Measurements from ENCODE around the gene LAYN. TPM values are rescaled to one million over a fixed set of nuclear protein-coding genes. Genes with fewer than 3 reads are reported as not detected.

Gene LAYN
- total and polyA plus RNA-seq, 2 of the 13 experiments (the other 11 are each of a cell fraction or from before 2014, with no cell fraction given) = 0.17 TPM; not detected in 1

- TF ChIP-seq, protein P1, sequence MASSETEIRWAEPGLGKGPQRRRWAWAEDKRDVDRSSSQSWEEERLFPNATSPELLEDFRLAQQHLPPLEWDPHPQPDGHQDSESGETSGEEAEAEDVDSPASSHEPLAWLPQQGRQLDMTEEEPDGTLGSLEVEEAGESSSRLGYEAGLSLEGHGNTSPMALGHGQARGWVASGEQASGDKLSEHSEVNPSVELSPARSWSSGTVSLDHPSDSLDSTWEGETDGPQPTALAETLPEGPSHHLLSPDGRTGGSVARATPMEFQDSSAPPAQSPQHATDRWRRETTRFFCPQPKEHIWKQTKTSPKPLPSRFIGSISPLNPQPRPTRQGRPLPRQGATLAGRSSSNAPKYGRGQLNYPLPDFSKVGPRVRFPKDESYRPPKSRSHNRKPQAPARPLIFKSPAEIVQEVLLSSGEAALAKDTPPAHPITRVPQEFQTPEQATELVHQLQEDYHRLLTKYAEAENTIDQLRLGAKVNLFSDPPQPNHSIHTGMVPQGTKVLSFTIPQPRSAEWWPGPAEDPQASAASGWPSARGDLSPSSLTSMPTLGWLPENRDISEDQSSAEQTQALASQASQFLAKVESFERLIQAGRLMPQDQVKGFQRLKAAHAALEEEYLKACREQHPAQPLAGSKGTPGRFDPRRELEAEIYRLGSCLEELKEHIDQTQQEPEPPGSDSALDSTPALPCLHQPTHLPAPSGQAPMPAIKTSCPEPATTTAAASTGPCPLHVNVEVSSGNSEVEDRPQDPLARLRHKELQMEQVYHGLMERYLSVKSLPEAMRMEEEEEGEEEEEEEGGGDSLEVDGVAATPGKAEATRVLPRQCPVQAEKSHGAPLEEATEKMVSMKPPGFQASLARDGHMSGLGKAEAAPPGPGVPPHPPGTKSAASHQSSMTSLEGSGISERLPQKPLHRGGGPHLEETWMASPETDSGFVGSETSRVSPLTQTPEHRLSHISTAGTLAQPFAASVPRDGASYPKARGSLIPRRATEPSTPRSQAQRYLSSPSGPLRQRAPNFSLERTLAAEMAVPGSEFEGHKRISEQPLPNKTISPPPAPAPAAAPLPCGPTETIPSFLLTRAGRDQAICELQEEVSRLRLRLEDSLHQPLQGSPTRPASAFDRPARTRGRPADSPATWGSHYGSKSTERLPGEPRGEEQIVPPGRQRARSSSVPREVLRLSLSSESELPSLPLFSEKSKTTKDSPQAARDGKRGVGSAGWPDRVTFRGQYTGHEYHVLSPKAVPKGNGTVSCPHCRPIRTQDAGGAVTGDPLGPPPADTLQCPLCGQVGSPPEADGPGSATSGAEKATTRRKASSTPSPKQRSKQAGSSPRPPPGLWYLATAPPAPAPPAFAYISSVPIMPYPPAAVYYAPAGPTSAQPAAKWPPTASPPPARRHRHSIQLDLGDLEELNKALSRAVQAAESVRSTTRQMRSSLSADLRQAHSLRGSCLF (CRISPR knock-in tag; IDR thresholded peaks at IDR 0.05; ENCODE audit: borderline replicate concordance) = no peak
- TF ChIP-seq SRSF4 (IDR thresholded peaks at IDR 0.05; ENCODE audit: low read depth, low read length, poor library complexity, severe bottlenecking) (no peak), ZSCAN29 (CRISPR knock-in tag; conservative IDR thresholded peaks at IDR 0.05) (no peak)
- TF ChIP-seq, protein P2, sequence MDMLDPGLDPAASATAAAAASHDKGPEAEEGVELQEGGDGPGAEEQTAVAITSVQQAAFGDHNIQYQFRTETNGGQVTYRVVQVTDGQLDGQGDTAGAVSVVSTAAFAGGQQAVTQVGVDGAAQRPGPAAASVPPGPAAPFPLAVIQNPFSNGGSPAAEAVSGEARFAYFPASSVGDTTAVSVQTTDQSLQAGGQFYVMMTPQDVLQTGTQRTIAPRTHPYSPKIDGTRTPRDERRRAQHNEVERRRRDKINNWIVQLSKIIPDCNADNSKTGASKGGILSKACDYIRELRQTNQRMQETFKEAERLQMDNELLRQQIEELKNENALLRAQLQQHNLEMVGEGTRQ (IDR thresholded peaks at IDR 0.05; ENCODE audit: low read depth, low read length) = no peak
- TF ChIP-seq, protein P2 (CRISPR knock-in tag; IDR thresholded peaks at IDR 0.05; ENCODE audit: borderline replicate concordance) = no peak
Measured at GRCh38 chr11:111550258-111550657, 9.7 kb downstream of the LAYN start (continued).

- CTCF ChIA-PET (ENCODE audit: low intra/inter-chr PET ratio, low total read pairs) = no interaction called here
- Histone ChIP-seq H3K79me2 (ENCODE audit: insufficient read depth, low read length) (no peaks in the 10 kb centered on the region), H2AFZ (ENCODE audit: low read length) (no peak overlapping the region), H3K4me3 (replicated peaks in 1 of 3; ENCODE audit: insufficient read depth in 1 of 3, low read depth in 2 of 3, low read length in 3 of 3) (no peak overlapping the region), H4K20me1 (ENCODE audit: insufficient read depth, low read length) (no peaks in the 10 kb centered on the region), H3K9me3 (ENCODE audit: low read length) (peaks cover 6% of the 10 kb centered on the region; the same call in 1 of the 2 replicates), H3K9ac (ENCODE audit: insufficient read depth, low read depth, low read length) (no peak overlapping the region), H3K36me3 (replicated peaks in 1 of 2; ENCODE audit: control insufficient read depth in 1 of 2, insufficient read depth in 2 of 2, low read length in 2 of 2) (no peaks in the 10 kb centered on the region), H3K27ac (ENCODE audit: extremely low read length, insufficient read depth, low read length) (no peak overlapping the region), H3K4me2 (ENCODE audit: low read depth, low read length) (no peak overlapping the region), H3K4me1 (ENCODE audit: insufficient read depth, low read length) (no peaks in the 10 kb centered on the region), H3K27me3 (ENCODE audit: control insufficient read depth in 1 of 2, insufficient read depth in 2 of 2, low read length in 2 of 2) (peaks cover 0 to 18% of the 10 kb centered on the region in 2 experiments; a peak in 2 of 5 replicates)
- no peak for ATAC-seq
- DNase-seq (ENCODE audit: low spot score) = no peak
- TF ChIP-seq FOXP1 (IDR thresholded peaks at IDR 0.05) (no peak), FOXP1 (CRISPR knock-in tag; IDR thresholded peaks at IDR 0.05) (no peak), KLF9 (CRISPR knock-in tag; IDR thresholded peaks at IDR 0.05; ENCODE audit: low read depth) (no peak), NFKB2 (CRISPR knock-in tag; IDR thresholded peaks at IDR 0.05; ENCODE audit: borderline replicate concordance) (no peak), PTBP1 (IDR thresholded peaks at IDR 0.05; ENCODE audit: low read depth, low read length, poor library complexity, severe bottlenecking) (no peak)
- TF ChIP-seq, protein P3, sequence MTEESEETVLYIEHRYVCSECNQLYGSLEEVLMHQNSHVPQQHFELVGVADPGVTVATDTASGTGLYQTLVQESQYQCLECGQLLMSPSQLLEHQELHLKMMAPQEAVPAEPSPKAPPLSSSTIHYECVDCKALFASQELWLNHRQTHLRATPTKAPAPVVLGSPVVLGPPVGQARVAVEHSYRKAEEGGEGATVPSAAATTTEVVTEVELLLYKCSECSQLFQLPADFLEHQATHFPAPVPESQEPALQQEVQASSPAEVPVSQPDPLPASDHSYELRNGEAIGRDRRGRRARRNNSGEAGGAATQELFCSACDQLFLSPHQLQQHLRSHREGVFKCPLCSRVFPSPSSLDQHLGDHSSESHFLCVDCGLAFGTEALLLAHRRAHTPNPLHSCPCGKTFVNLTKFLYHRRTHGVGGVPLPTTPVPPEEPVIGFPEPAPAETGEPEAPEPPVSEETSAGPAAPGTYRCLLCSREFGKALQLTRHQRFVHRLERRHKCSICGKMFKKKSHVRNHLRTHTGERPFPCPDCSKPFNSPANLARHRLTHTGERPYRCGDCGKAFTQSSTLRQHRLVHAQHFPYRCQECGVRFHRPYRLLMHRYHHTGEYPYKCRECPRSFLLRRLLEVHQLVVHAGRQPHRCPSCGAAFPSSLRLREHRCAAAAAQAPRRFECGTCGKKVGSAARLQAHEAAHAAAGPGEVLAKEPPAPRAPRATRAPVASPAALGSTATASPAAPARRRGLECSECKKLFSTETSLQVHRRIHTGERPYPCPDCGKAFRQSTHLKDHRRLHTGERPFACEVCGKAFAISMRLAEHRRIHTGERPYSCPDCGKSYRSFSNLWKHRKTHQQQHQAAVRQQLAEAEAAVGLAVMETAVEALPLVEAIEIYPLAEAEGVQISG (CRISPR knock-in tag; IDR thresholded peaks at IDR 0.05) = no peak
- TF ChIP-seq, protein P4, sequence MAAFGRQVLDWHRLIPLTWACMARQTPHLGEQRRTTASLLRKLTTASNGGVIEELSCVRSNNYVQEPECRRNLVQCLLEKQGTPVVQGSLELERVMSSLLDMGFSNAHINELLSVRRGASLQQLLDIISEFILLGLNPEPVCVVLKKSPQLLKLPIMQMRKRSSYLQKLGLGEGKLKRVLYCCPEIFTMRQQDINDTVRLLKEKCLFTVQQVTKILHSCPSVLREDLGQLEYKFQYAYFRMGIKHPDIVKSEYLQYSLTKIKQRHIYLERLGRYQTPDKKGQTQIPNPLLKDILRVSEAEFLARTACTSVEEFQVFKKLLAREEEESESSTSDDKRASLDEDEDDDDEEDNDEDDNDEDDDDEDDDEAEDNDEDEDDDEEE (CRISPR knock-in tag; IDR thresholded peaks at IDR 0.05) = no peak
- in situ Hi-C loops (cut with HindIII; ENCODE audit: extremely low pct_ligation_motif_present, low pct_unique_long_range_greater_than_20kb) = no loop called here
- no TSS peak for BruUV-seq (replicated peaks)
- intact Hi-C loops (cut with micrococcal nuclease; ENCODE audit: unreplicated experiment) = no loop called here
- POLR2A ChIA-PET = no interaction called here
- FAIRE-seq = no peak
Measured at GRCh38 chr11:111554532-111554931, 14.0 kb downstream of the LAYN start.
